HepG2 (cell line): Measurements from ENCODE around the gene SMURF2. TPM values are rescaled to one million over a fixed set of nuclear protein-coding genes. Genes with fewer than 3 reads are reported as not detected.

Experiments used
- ATAC-seq: fragments of 200-7000 bp; cut with Tn5 transposase; 3 replicates; pipeline ENCODE4 v1.9.1; 2020; ENCODE audit warnings: mild to moderate bottlenecking, moderate library complexity
- BruUV-seq: library from RNA; stranded (reverse); fragments of 400-500 nt; replicated peaks from 2 replicates; lab custom pipeline; 2021; lab: Mats Ljungman, UMichigan
- CTCF ChIA-PET: fragments of 300-600 bp; formaldehyde crosslinking; extraction: SDS; loops from one replicate; lab custom pipeline; 2021; ENCODE audit warnings: low total read pairs, inconsistent platforms, low intra/inter-chr PET ratio; lab: Yijun Ruan, JAX
- POLR2A ChIA-PET: fragments of 350-600 bp; sonication (Branson Sonifier 250); formaldehyde crosslinking; loops from one replicate; lab custom pipeline; 2020; ENCODE audit warnings: antibody characterized with exemption, inconsistent platforms; lab: Yijun Ruan, JAX
- DNase-seq: peaks from one replicate; pipeline ENCODE4 v3.0.0-alpha.2; 2015; ENCODE audit warnings: low spot score
- FAIRE-seq: peaks from 3 replicates; lab custom pipeline; 2011; peaks lifted over from hg19 to GRCh38; lab: Jason Lieb, UNC
- H2AFZ ChIP-seq: one replicate; pipeline ENCODE4 v1.6.1; 2011; ENCODE audit warnings: low read length, inconsistent platforms
- H3K27ac ChIP-seq: fragments of 300-600 bp; 3 replicates; pipeline ENCODE4 v1.8.0; 2011; ENCODE audit warnings: mixed run types, mild to moderate bottlenecking, mixed read lengths, low read length, inconsistent platforms; ENCODE audit not compliant: insufficient read depth; ENCODE audit errors: extremely low read length
- H3K27me3 ChIP-seq, 2 experiments: fragments of 200-600 bp in 1 of 2; 2 replicates in 1 of 2; 3 replicates in 1 of 2; pipeline versions ENCODE4 v1.6.0 to v1.8.0; 2011; ENCODE audit warnings: low read length in 2 of 2, mild to moderate bottlenecking in 2 of 2, moderate library complexity in 2 of 2, inconsistent platforms in 1 of 2; ENCODE audit not compliant: insufficient read depth in 2 of 2, control insufficient read depth in 1 of 2
- H3K36me3 ChIP-seq, 2 experiments: fragments of 200-600 bp in 1 of 2; replicated peaks in 1 of 2; 2 replicates in 1 of 2; 3 replicates in 1 of 2; pipeline versions ENCODE4 v1.5.1 to v1.8.0; 2011; ENCODE audit warnings: low read length in 2 of 2, inconsistent platforms in 1 of 2; ENCODE audit not compliant: insufficient read depth in 2 of 2, control insufficient read depth in 1 of 2
- H3K4me1 ChIP-seq: 2 replicates; pipeline ENCODE4 v1.5.1; 2012; ENCODE audit warnings: low read length, inconsistent platforms; ENCODE audit not compliant: insufficient read depth
- H3K4me2 ChIP-seq: 2 replicates; pipeline ENCODE4 v1.6.0; 2011; ENCODE audit warnings: low read depth, low read length, inconsistent platforms
- H3K4me3 ChIP-seq, 3 experiments: fragments of 200-600 bp in 1 of 3; sonication (generic), shearing (Covaris generic) in 1 of 3; replicated peaks in 1 of 3; 2 replicates each; pipeline ENCODE4 v1.5.1; 2011 to 2016; ENCODE audit warnings: low read length in 3 of 3, inconsistent platforms in 2 of 3, low read depth in 2 of 3, mild to moderate bottlenecking in 2 of 3, control low read depth in 1 of 3, mixed read lengths in 1 of 3; ENCODE audit not compliant: insufficient read depth in 1 of 3
- H3K79me2 ChIP-seq: one replicate; pipeline ENCODE4 v1.6.1; 2011; ENCODE audit warnings: low read length, inconsistent platforms; ENCODE audit not compliant: insufficient read depth
- H3K9ac ChIP-seq: 2 replicates; pipeline ENCODE4 v1.6.0; 2011; ENCODE audit warnings: mild to moderate bottlenecking, low read depth, low read length, inconsistent platforms; ENCODE audit not compliant: insufficient read depth
- H3K9me3 ChIP-seq: 2 replicates; pipeline ENCODE4 v1.5.1; 2012; ENCODE audit warnings: mild to moderate bottlenecking, low read length
- H4K20me1 ChIP-seq: 2 replicates; pipeline ENCODE4 v1.6.0; 2011; ENCODE audit warnings: inconsistent platforms, mild to moderate bottlenecking, low read length, moderate library complexity; ENCODE audit not compliant: insufficient read depth
- CHD4 ChIP-seq: fragments of 200-600 bp; sonication (generic); IDR thresholded peaks from 2 replicates; pipeline ENCODE4 v1.7.0; 2017; ENCODE audit warnings: mild to moderate bottlenecking, low read length, borderline replicate concordance
- HES4 ChIP-seq: sonication (generic); formaldehyde crosslinking; IDR thresholded peaks from 2 replicates; pipeline ENCODE4 v1.9.0; 2021; ENCODE audit warnings: mild to moderate bottlenecking, missing genetic modification reagents, borderline replicate concordance
- HMGA1 ChIP-seq: sonication (generic); formaldehyde crosslinking; conservative IDR thresholded peaks from 2 replicates; pipeline ENCODE4 v1.4.0; 2020; ENCODE audit warnings: missing genetic modification reagents
- JARID2 ChIP-seq: sonication (generic); formaldehyde crosslinking; IDR thresholded peaks from 2 replicates; pipeline ENCODE4 v1.8.1; 2023; ENCODE audit warnings: missing genetic modification reagents, inconsistent platforms; ENCODE audit not compliant: insufficient replicate concordance
- JUND ChIP-seq: sonication (generic); formaldehyde crosslinking; IDR thresholded peaks from 2 replicates; pipeline ENCODE4 v1.8.0; 2022; ENCODE audit warnings: mild to moderate bottlenecking, missing genetic modification reagents
- MED1 ChIP-seq: sonication (generic); formaldehyde crosslinking; IDR thresholded peaks from 2 replicates; pipeline ENCODE4 v1.4.0; 2020; ENCODE audit warnings: missing genetic modification reagents
- RAD51 ChIP-seq: fragments of 450-650 bp; IDR thresholded peaks from 2 replicates; pipeline ENCODE4 v1.6.1; 2016; ENCODE audit warnings: borderline replicate concordance
- SKI ChIP-seq: fragments of 450-650 bp; IDR thresholded peaks from one replicate; pipeline ENCODE4 v1.6.1; 2018; ENCODE audit warnings: mild to moderate bottlenecking; ENCODE audit not compliant: partially characterized antibody
- TIGD3 ChIP-seq: sonication (generic); formaldehyde crosslinking; IDR thresholded peaks from 2 replicates; pipeline ENCODE4 v1.5.1; 2020; ENCODE audit warnings: mild to moderate bottlenecking, missing genetic modification reagents, borderline replicate concordance
- ZBTB7B ChIP-seq: sonication (generic); formaldehyde crosslinking; IDR thresholded peaks from 2 replicates; pipeline ENCODE4 v1.4.0; 2020; ENCODE audit warnings: missing genetic modification reagents
- ZMYM2 ChIP-seq: sonication (generic); formaldehyde crosslinking; IDR thresholded peaks from 2 replicates; pipeline ENCODE4 v1.8.0; 2022; ENCODE audit warnings: mild to moderate bottlenecking, missing genetic modification reagents
- ZNF136 ChIP-seq: sonication (generic); formaldehyde crosslinking; IDR thresholded peaks from 2 replicates; pipeline ENCODE4 v1.8.1; 2022; ENCODE audit warnings: low read depth, mild to moderate bottlenecking, moderate library complexity, missing genetic modification reagents
- ZNF382 ChIP-seq: sonication (generic); formaldehyde crosslinking; IDR thresholded peaks from 2 replicates; pipeline ENCODE4 v1.5.0; 2020; ENCODE audit warnings: missing genetic modification reagents, mild to moderate bottlenecking, borderline replicate concordance
- ZNF678 ChIP-seq: sonication (generic); formaldehyde crosslinking; IDR thresholded peaks from 2 replicates; pipeline ENCODE4 v1.4.0; 2020; ENCODE audit warnings: mild to moderate bottlenecking, missing genetic modification reagents
- ZNF766 ChIP-seq: sonication (generic); formaldehyde crosslinking; IDR thresholded peaks from 2 replicates; pipeline ENCODE4 v1.5.0; 2020; ENCODE audit warnings: missing genetic modification reagents, borderline replicate concordance
- ZSCAN30 ChIP-seq: sonication (generic); formaldehyde crosslinking; IDR thresholded peaks from 2 replicates; pipeline ENCODE4 v1.5.0; 2020; ENCODE audit warnings: mild to moderate bottlenecking, missing genetic modification reagents
- ZUFSP ChIP-seq: sonication (generic); formaldehyde crosslinking; IDR thresholded peaks from 2 replicates; pipeline ENCODE4 v1.9.0; 2021; ENCODE audit warnings: missing genetic modification reagents, mild to moderate bottlenecking, borderline replicate concordance
- WGBS: methylation state at CpG from one replicate; pipeline ENCODE4 v1.1.6; 2017; ENCODE audit warnings: low lambda C conversion rate; 5-methylcytosine and 5-hydroxymethylcytosine counted together
- in situ Hi-C: cut with HindIII; loops from 2 replicates; pipeline ENCODE4 v1.10.0; 2017; ENCODE audit warnings: low pct_unique_long_range_greater_than_20kb; ENCODE audit not compliant: extremely low pct_ligation_motif_present
- intact Hi-C: fragments of 100-400 bp; cut with micrococcal nuclease; formaldehyde crosslinking; loops from one replicate; pipeline ENCODE4 v1.10.0; 2022; ENCODE audit not compliant: unreplicated experiment
- polyA plus RNA-seq, 8 experiments: library from polyadenylated mRNA; depleted of rRNA in 3 of 8; stranded (reverse) in 7 of 8; unstranded in 1 of 8; fragments of >200 nt; fragmentation: Illumina TruSeq in 4 of 8; extraction: Trizol in 4 of 8; gene quantifications; 2 replicates each; pipeline versions ENCODE4 v1.2.1 to v1.2.3, GENCODE V29; 2011 to 2016; ENCODE audit warnings: low read depth in 4 of 8, missing spikeins in 1 of 8, mixed read lengths in 1 of 8; ENCODE audit not compliant: insufficient read depth in 1 of 8
- total RNA-seq, 5 experiments: library from RNA; depleted of rRNA; stranded (reverse); fragments of >200 nt; fragmentation: Illumina TruSeq; extraction: Trizol; gene quantifications; 2 replicates each; pipeline ENCODE4 v1.2.3, GENCODE V29; 2016; ENCODE audit warnings: low read depth in 1 of 5
- TF ChIP-seq, protein P1 (sequence below): sonication (generic); formaldehyde crosslinking; IDR thresholded peaks from 2 replicates; pipeline ENCODE4 v1.4.0; 2020; ENCODE audit warnings: missing genetic modification reagents, borderline replicate concordance

The SMURF2 gene
- total and polyA plus RNA-seq, 2 of the 13 experiments (the other 11 are each of a cell fraction or from before 2014, with no cell fraction given), result 14.9 to 24.3 TPM

GRCh38 chr17:64655704-64656103 lies 6.4 kb downstream of the SMURF2 start (continued):
- peak; percentile 83; the same call in 1 of the 2 replicates for TF ChIP-seq CHD4
- TF ChIP-seq ZBTB7B (CRISPR knock-in tag), result no peak
- TF ChIP-seq TIGD3 (CRISPR knock-in tag), result no peak
- no peak for TF ChIP-seq ZNF678

DNA sequence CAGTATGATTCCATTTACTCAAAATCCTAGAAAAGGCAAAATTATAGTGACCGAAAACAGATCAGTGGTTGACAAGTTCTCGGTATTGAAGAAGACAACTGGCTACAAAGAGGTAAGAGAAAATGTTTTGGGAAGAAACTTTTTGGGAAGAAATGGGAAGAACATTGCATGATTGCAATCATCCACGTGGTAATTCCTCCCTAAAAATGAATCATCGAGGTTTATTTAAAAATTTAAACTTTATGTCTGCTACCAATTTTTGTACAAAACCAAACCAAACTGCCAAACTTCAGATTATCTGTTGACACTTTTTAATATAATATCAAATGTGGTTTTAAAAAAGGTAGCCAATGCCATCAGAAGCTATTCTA lies 8.1 kb downstream of the SMURF2 start:
- 98% methylated on average over 4 of the region's 4 CpGs for WGBS
- ChIA-PET CTCF (no interaction called here), POLR2A (no interaction called here)
- H3K36me3 ChIP-seq, result no peaks in the 10 kb centered on the region
- intact Hi-C loops (loop anchor here (5.0 kb wide), 1 partner anchor 52 kb away; no protein-coding TSS in a partner anchor), in situ Hi-C loops (no loop called here)
- no peak overlapping the region for H3K4me3 ChIP-seq
- no peaks in the 10 kb centered on the region for H3K27me3 ChIP-seq
- DNase-seq (no peak), FAIRE-seq (no peak), ATAC-seq (no peak)
- H2AFZ ChIP-seq, result no peak overlapping the region
- H3K27ac ChIP-seq, result peak overlapping the region; percentile 0
- H3K4me2 ChIP-seq, result no peak overlapping the region
- no peak overlapping the region for H3K9ac ChIP-seq
- no peaks in the 10 kb centered on the region for H3K9me3 ChIP-seq
- H3K4me1 ChIP-seq, result peaks cover 30% of the 10 kb centered on the region
- peaks cover 4% of the 10 kb centered on the region; the same call in 1 of the 2 replicates for H4K20me1 ChIP-seq
- peaks cover 76% of the 10 kb centered on the region for H3K79me2 ChIP-seq
- BruUV-seq, result no TSS peak
- TF ChIP-seq JUND (CRISPR knock-in tag) (no peak), ZNF136 (CRISPR knock-in tag) (no peak), HMGA1 (CRISPR knock-in tag) (no peak), ZNF766 (CRISPR knock-in tag) (no peak), ZSCAN30 (CRISPR knock-in tag) (no peak), ZUFSP (CRISPR knock-in tag) (no peak), ZMYM2 (CRISPR knock-in tag) (no peak), ZNF382 (CRISPR knock-in tag) (no peak), JARID2 (CRISPR knock-in tag) (no peak), RAD51 (no peak), MED1 (CRISPR knock-in tag) (no peak), SKI (no peak), HES4 (CRISPR knock-in tag) (no peak)
- TF ChIP-seq, protein P1, sequence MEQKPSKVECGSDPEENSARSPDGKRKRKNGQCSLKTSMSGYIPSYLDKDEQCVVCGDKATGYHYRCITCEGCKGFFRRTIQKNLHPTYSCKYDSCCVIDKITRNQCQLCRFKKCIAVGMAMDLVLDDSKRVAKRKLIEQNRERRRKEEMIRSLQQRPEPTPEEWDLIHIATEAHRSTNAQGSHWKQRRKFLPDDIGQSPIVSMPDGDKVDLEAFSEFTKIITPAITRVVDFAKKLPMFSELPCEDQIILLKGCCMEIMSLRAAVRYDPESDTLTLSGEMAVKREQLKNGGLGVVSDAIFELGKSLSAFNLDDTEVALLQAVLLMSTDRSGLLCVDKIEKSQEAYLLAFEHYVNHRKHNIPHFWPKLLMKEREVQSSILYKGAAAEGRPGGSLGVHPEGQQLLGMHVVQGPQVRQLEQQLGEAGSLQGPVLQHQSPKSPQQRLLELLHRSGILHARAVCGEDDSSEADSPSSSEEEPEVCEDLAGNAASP (CRISPR knock-in tag), result no peak
